ENCODE measurements around the gene ANXA7. TPM values are rescaled to one million over a fixed set of nuclear protein-coding genes. Genes with fewer than 3 reads are reported as not detected.

ANXA7 gene
- total and polyA plus RNA-seq, 10 of the 15 experiments (the other 5 are each of a cell fraction or from before 2014, with no cell fraction given), result 70.6 to 184 (median 113) TPM

GRCh38 chr10:73444457-73444856 is 30.6 kb upstream of the ANXA7 start:
- Histone ChIP-seq H3K27me3 (replicated peaks in 1 of 2; ENCODE audit: control insufficient read depth in 2 of 2, insufficient read depth in 2 of 2, low read length in 1 of 2) (no peaks in the 10 kb centered on the region), H3K9me3 (replicated peaks; ENCODE audit: control insufficient read depth, insufficient read depth, low read length) (no peaks in the 10 kb centered on the region), H3K9ac (ENCODE audit: control insufficient read depth, insufficient read depth, low read length) (no peak overlapping the region), H3K79me2 (ENCODE audit: control insufficient read depth, insufficient read depth, low read length) (no peaks in the 10 kb centered on the region), H4K20me1 (ENCODE audit: control insufficient read depth, insufficient read depth) (no peaks in the 10 kb centered on the region), H3K4me2 (ENCODE audit: control insufficient read depth, insufficient read depth) (no peak overlapping the region), H3K36me3 (ENCODE audit: control insufficient read depth in 2 of 2, insufficient read depth in 2 of 2, low read length in 1 of 2) (peaks cover 2 to 10% of the 10 kb centered on the region in 2 experiments; a peak in 3 of 4 replicates), H2AFZ (ENCODE audit: control insufficient read depth, low read depth, low read length) (no peak overlapping the region), H3K4me3 (no peak overlapping the region), H3K4me1 (ENCODE audit: control insufficient read depth, insufficient read depth, low read length) (no peaks in the 10 kb centered on the region), H3K27ac (ENCODE audit: control insufficient read depth, insufficient read depth) (no peak overlapping the region)
- no peak for TF ChIP-seq BCL3 (IDR thresholded peaks at IDR 0.05; ENCODE audit: borderline replicate concordance, insufficient read depth, low read depth, low read length, poor library complexity, severe bottlenecking)
- TF ChIP-seq ZNF274 (IDR thresholded peaks at IDR 0.05; ENCODE audit: insufficient read depth, insufficient read length), result no peak
- TF ChIP-seq CHD4 (IDR thresholded peaks at IDR 0.05), result no peak
- no peak for TF ChIP-seq POLR2AphosphoS2 (IDR thresholded peaks at IDR 0.05; ENCODE audit: low read depth, low read length)
- TF ChIP-seq POLR2AphosphoS5 (IDR thresholded peaks at IDR 0.05; ENCODE audit: low read length), result no peak
- TF ChIP-seq HDGF (IDR thresholded peaks at IDR 0.05), result no peak
- no peak for TF ChIP-seq CHD2 (IDR thresholded peaks at IDR 0.05; ENCODE audit: borderline replicate concordance, low read depth, low read length)
- no peak for TF ChIP-seq RBBP5 (conservative IDR thresholded peaks at IDR 0.05)
- no peak for TF ChIP-seq ZNF207 (IDR thresholded peaks at IDR 0.05; ENCODE audit: borderline replicate concordance)
- TF ChIP-seq BMI1 (IDR thresholded peaks at IDR 0.05; ENCODE audit: borderline replicate concordance), result no peak
- TF ChIP-seq PRDM15 (CRISPR knock-in tag; IDR thresholded peaks at IDR 0.05), result no peak
- TF ChIP-seq RAD51 (IDR thresholded peaks at IDR 0.05), result no peak
- TF ChIP-seq ATF3 (IDR thresholded peaks at IDR 0.05; ENCODE audit: borderline replicate concordance, extremely low read depth, low read depth, low read length), result no peak
- ChIA-PET POLR2A (interaction anchor here (1.0 kb wide), 1 partner anchor 75 kb away, joined by 3 read pairs; no protein-coding TSS in a partner anchor), CTCF (interaction anchor here (1.0 to 1.9 kb wide), 2 partner anchors 23 to 180 kb away, joined by 3 to 4 read pairs; no protein-coding TSS in a partner anchor), SMC1A (ENCODE audit: uncharacterized antibody, unreplicated experiment) (interaction anchor here (1.7 kb wide), 1 partner anchor 87 kb away, joined by 4 read pairs; the partner anchor contains the start of gene CFAP70), RAD21 (ENCODE audit: unreplicated experiment) (no interaction called here)
- in situ Hi-C loops (cut with MboI), result no loop called here
- no peak for ATAC-seq
- intact Hi-C loops (cut with micrococcal nuclease; ENCODE audit: unreplicated experiment), result no loop called here
- no TSS peak for BruUV-seq (replicated peaks)
- 63% methylated on average over 1 of the region's 1 CpG for WGBS (ENCODE audit: insufficient coverage, insufficient replicate concordance, low lambda C conversion rate, missing lambda C conversion rate)
- no peak for FAIRE-seq
- no peak for DNase-seq (ENCODE audit: low read depth, low spot score)
